WTC11 (cell line): ENCODE results near the gene TUBGCP2. TPM values are rescaled to one million over a fixed set of nuclear protein-coding genes. Genes with fewer than 3 reads are reported as not detected.

Experiments
- ATAC-seq: fragments of 200-7000 bp; cut with Tn5 transposase; 2 replicates; pipeline ENCODE4 v1.10.0; 2021; ENCODE audit warnings: mild to moderate bottlenecking, moderate library complexity
- CTCF ChIA-PET: fragments of 300-600 bp; sonication (Branson Sonifier 250); formaldehyde crosslinking; loops from one replicate; lab custom pipeline; 2021; ENCODE audit warnings: antibody characterized with exemption; lab: Charles Lee
- POLR2A ChIA-PET: fragments of 350-600 bp; sonication (Branson Sonifier 250); formaldehyde crosslinking; loops from one replicate; lab custom pipeline; 2021; ENCODE audit warnings: antibody characterized with exemption; lab: Charles Lee
- DNase-seq: peaks from one replicate; pipeline ENCODE4 v3.0.0; 2021; ENCODE audit warnings: low spot score
- H3K27ac Mint-ChIP-seq: 2 replicates; pipeline ENCODE4 v1.8.0; 2021; ENCODE audit warnings: mixed read lengths
- H3K27me3 Mint-ChIP-seq: 2 replicates; pipeline ENCODE4 v1.8.0; 2021; ENCODE audit warnings: low read depth, mild to moderate bottlenecking, moderate library complexity, mixed read lengths
- H3K36me3 Mint-ChIP-seq: 2 replicates; pipeline ENCODE4 v1.8.0; 2021; ENCODE audit warnings: mixed read lengths
- H3K4me1 Mint-ChIP-seq: 2 replicates; pipeline ENCODE4 v1.8.0; 2022; ENCODE audit warnings: mixed read lengths
- H3K4me3 Mint-ChIP-seq: 2 replicates; pipeline ENCODE4 v1.8.0; 2021; ENCODE audit warnings: mild to moderate bottlenecking, moderate library complexity, mixed read lengths
- H3K9me3 Mint-ChIP-seq: 2 replicates; pipeline ENCODE4 v1.8.0; 2021; ENCODE audit warnings: mixed read lengths
- ELF4 ChIP-seq: sonication (generic); formaldehyde crosslinking; IDR thresholded peaks from 2 replicates; pipeline ENCODE4 v1.8.1; 2022; ENCODE audit warnings: low read depth, mild to moderate bottlenecking, moderate library complexity, missing genetic modification reagents
- NFE2L1 ChIP-seq: sonication (generic); formaldehyde crosslinking; IDR thresholded peaks from 2 replicates; pipeline ENCODE4 v1.8.1; 2023; ENCODE audit warnings: missing genetic modification reagents
- OVOL2 ChIP-seq: fragments of 250-450 bp; sonication (Bioruptor Pico); IDR thresholded peaks from 2 replicates; pipeline ENCODE4 v1.9.0; 2021; ENCODE audit warnings: mild to moderate bottlenecking, borderline replicate concordance
- RELA ChIP-seq: sonication (generic); formaldehyde crosslinking; IDR thresholded peaks from 2 replicates; pipeline ENCODE4 v1.8.1; 2022; ENCODE audit warnings: missing genetic modification reagents, mild to moderate bottlenecking, borderline replicate concordance
- SMAD3 ChIP-seq: sonication (generic); formaldehyde crosslinking; IDR thresholded peaks from 2 replicates; pipeline ENCODE4 v1.8.0; 2022; ENCODE audit warnings: missing genetic modification reagents, mild to moderate bottlenecking, borderline replicate concordance
- SOX15 ChIP-seq: fragments of 250-450 bp; sonication (Bioruptor Pico); IDR thresholded peaks from 2 replicates; pipeline ENCODE4 v1.9.0; 2021; ENCODE audit warnings: mild to moderate bottlenecking
- TP53 ChIP-seq: sonication (generic); formaldehyde crosslinking; IDR thresholded peaks from 2 replicates; pipeline ENCODE4 v1.8.1; 2023; ENCODE audit warnings: mild to moderate bottlenecking, missing genetic modification reagents
- USF2 ChIP-seq: sonication (generic); formaldehyde crosslinking; IDR thresholded peaks from 2 replicates; pipeline ENCODE4 v1.8.1; 2023; ENCODE audit warnings: mild to moderate bottlenecking, missing genetic modification reagents, moderate library complexity
- ZNF121 ChIP-seq: sonication (generic); formaldehyde crosslinking; IDR thresholded peaks from 2 replicates; pipeline ENCODE4 v1.8.0; 2023; ENCODE audit warnings: missing genetic modification reagents
- ZNF263 ChIP-seq: sonication (generic); formaldehyde crosslinking; IDR thresholded peaks from 2 replicates; pipeline ENCODE4 v1.8.1; 2022; ENCODE audit warnings: low read depth, mild to moderate bottlenecking, moderate library complexity, missing genetic modification reagents
- ZNF281 ChIP-seq: sonication (generic); formaldehyde crosslinking; IDR thresholded peaks from 2 replicates; pipeline ENCODE4 v1.8.0; 2023; ENCODE audit warnings: mild to moderate bottlenecking, missing genetic modification reagents
- ZNF317 ChIP-seq: sonication (generic); formaldehyde crosslinking; IDR thresholded peaks from 2 replicates; pipeline ENCODE4 v1.8.1; 2023; ENCODE audit warnings: low read depth, mild to moderate bottlenecking, moderate library complexity, missing genetic modification reagents, borderline replicate concordance
- ZNF416 ChIP-seq: fragments of 250-450 bp; sonication (Bioruptor Pico); IDR thresholded peaks from 2 replicates; pipeline ENCODE4 v1.9.0; 2021; ENCODE audit warnings: mild to moderate bottlenecking, inconsistent platforms
- total RNA-seq: library from RNA; stranded (reverse); gene quantifications from 3 replicates; pipeline ENCODE4 v1.2.3, GENCODE V29; 2021
- TF ChIP-seq, protein P1 (sequence below): sonication (generic); formaldehyde crosslinking; conservative IDR thresholded peaks from 2 replicates; pipeline ENCODE4 v1.8.1; 2022; ENCODE audit warnings: mild to moderate bottlenecking, missing genetic modification reagents
- TF ChIP-seq, protein P2 (sequence below): sonication (generic); formaldehyde crosslinking; IDR thresholded peaks from 2 replicates; pipeline ENCODE4 v1.8.1; 2023; ENCODE audit warnings: mild to moderate bottlenecking, missing genetic modification reagents, moderate library complexity
- TF ChIP-seq, protein P3 (sequence below): sonication (generic); formaldehyde crosslinking; IDR thresholded peaks from 2 replicates; pipeline ENCODE4 v1.8.0; 2022; ENCODE audit warnings: mild to moderate bottlenecking, missing genetic modification reagents
- TF ChIP-seq, protein P4 (sequence below): sonication (generic); formaldehyde crosslinking; IDR thresholded peaks from 2 replicates; pipeline ENCODE4 v1.8.0; 2023; ENCODE audit warnings: missing genetic modification reagents
- TF ChIP-seq, protein P5 (sequence below): sonication (generic); formaldehyde crosslinking; IDR thresholded peaks from 2 replicates; pipeline ENCODE4 v1.8.0; 2023; ENCODE audit warnings: missing genetic modification reagents, mild to moderate bottlenecking, borderline replicate concordance

The TUBGCP2 gene
- total RNA-seq, 1 experiment from 2014 or later: 62.5 TPM

DNA sequence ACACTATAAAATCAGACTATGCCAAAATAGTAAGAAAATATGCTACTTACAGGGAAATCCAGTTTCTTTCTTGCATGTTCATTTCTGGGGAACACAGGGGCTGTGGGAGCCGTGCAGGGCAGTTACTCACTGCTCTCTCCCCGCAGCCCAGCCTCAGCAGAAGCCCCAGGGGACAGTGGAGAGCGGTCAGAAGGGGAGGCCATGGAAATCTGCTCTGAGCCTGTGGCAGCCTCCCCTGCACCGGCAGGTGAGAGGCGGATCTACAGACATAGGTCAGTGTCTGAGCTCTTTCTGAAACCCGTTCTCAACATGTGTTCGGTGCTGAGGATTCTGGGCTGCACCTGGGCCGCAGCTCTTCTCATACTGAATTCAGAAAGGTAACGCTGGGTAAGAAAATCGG lies 2.9 kb upstream of the TUBGCP2 start (continued):
- TF ChIP-seq ZNF281 (CRISPR knock-in tag) (no peak), ZNF263 (CRISPR knock-in tag) (no peak)
- TF ChIP-seq, protein P1, sequence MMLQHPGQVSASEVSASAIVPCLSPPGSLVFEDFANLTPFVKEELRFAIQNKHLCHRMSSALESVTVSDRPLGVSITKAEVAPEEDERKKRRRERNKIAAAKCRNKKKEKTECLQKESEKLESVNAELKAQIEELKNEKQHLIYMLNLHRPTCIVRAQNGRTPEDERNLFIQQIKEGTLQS (CRISPR knock-in tag): no peak
- TF ChIP-seq, protein P2, sequence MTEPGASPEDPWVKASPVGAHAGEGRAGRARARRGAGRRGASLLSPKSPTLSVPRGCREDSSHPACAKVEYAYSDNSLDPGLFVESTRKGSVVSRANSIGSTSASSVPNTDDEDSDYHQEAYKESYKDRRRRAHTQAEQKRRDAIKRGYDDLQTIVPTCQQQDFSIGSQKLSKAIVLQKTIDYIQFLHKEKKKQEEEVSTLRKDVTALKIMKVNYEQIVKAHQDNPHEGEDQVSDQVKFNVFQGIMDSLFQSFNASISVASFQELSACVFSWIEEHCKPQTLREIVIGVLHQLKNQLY (CRISPR knock-in tag): no peak

DNA sequence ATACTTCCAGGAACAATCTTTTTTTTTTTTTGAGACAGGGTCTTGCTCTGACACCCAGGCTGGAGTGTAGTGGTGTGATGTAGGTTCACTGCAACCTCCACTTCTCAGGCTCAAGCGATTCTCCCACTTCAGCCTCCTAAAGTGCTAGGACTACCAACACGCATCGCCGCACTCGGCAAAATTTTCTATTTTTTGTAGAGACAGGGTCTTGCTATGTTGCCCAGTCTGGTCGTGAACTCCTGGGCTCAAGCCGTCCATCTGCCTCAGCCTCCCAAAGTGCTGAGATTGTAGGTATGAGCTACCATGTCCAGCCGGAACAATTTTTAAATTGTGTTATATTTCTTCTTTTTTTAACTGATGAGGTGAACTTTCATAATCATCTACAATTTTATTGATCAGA lies 2.1 kb upstream of the TUBGCP2 start:
- Mint-ChIP-seq H3K9me3 (no peaks in the 10 kb centered on the region), H3K27ac (no peak overlapping the region), H3K36me3 (peaks cover 18% of the 10 kb centered on the region), H3K4me1 (peaks cover 15% of the 10 kb centered on the region), H3K27me3 (peaks cover 3% of the 10 kb centered on the region; the same call in 1 of the 2 replicates), H3K4me3 (no peak overlapping the region)
- no peak for ATAC-seq
- POLR2A ChIA-PET: no interaction called here
- CTCF ChIA-PET: no interaction called here
- TF ChIP-seq ZNF121 (CRISPR knock-in tag) (0 out of 2 replicates have a peak, but pooled peaks have one; percentile 19), ELF4 (CRISPR knock-in tag) (no peak), RELA (no peak)
- no peak for DNase-seq

- CTCF ChIA-PET: no interaction called here
- DNase-seq: no peak
- Mint-ChIP-seq H3K4me3 (no peak overlapping the region), H3K9me3 (no peaks in the 10 kb centered on the region), H3K36me3 (peaks cover 18% of the 10 kb centered on the region), H3K27ac (no peak overlapping the region), H3K27me3 (peaks cover 3% of the 10 kb centered on the region; the same call in 1 of the 2 replicates), H3K4me1 (peaks cover 15% of the 10 kb centered on the region)
- TF ChIP-seq, protein P3, sequence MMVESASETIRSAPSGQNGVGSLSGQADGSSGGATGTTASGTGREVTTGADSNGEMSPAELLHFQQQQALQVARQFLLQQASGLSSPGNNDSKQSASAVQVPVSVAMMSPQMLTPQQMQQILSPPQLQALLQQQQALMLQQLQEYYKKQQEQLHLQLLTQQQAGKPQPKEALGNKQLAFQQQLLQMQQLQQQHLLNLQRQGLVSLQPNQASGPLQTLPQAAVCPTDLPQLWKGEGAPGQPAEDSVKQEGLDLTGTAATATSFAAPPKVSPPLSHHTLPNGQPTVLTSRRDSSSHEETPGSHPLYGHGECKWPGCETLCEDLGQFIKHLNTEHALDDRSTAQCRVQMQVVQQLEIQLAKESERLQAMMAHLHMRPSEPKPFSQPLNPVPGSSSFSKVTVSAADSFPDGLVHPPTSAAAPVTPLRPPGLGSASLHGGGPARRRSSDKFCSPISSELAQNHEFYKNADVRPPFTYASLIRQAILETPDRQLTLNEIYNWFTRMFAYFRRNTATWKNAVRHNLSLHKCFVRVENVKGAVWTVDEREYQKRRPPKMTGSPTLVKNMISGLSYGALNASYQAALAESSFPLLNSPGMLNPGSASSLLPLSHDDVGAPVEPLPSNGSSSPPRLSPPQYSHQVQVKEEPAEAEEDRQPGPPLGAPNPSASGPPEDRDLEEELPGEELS (CRISPR knock-in tag): no peak
- TF ChIP-seq USF2 (CRISPR knock-in tag): no peak
- TF ChIP-seq TP53: no peak
- TF ChIP-seq OVOL2 (CRISPR knock-in tag): no peak
- ATAC-seq: no peak
- POLR2A ChIA-PET: no interaction called here
Measured at GRCh38 chr10:133310399-133310755, 1.7 kb upstream of the TUBGCP2 start.

GRCh38 chr10:133309720-133310398 lies 1.2 kb upstream of the TUBGCP2 start:
- peaks cover 3% of the 10 kb centered on the region; the same call in 1 of the 2 replicates for H3K27me3 Mint-ChIP-seq
- H3K27ac Mint-ChIP-seq: no peak overlapping the region
- H3K4me3 Mint-ChIP-seq: peak overlapping the region; percentile 60
- POLR2A ChIA-PET: no interaction called here
- no peaks in the 10 kb centered on the region for H3K9me3 Mint-ChIP-seq
- H3K4me1 Mint-ChIP-seq: peaks cover 15% of the 10 kb centered on the region
- CTCF ChIA-PET: no interaction called here
- ATAC-seq (no peak), DNase-seq (no peak)
- H3K36me3 Mint-ChIP-seq: peaks cover 18% of the 10 kb centered on the region
- TF ChIP-seq ZNF416 (CRISPR knock-in tag) (no peak), OVOL2 (CRISPR knock-in tag) (no peak), SOX15 (no peak), SMAD3 (CRISPR knock-in tag) (no peak), NFE2L1 (CRISPR knock-in tag) (no peak), RELA (no peak), ZNF317 (CRISPR knock-in tag) (no peak)
- TF ChIP-seq, protein P4, sequence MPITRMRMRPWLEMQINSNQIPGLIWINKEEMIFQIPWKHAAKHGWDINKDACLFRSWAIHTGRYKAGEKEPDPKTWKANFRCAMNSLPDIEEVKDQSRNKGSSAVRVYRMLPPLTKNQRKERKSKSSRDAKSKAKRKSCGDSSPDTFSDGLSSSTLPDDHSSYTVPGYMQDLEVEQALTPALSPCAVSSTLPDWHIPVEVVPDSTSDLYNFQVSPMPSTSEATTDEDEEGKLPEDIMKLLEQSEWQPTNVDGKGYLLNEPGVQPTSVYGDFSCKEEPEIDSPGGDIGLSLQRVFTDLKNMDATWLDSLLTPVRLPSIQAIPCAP (CRISPR knock-in tag): no peak
- TF ChIP-seq, protein P5, sequence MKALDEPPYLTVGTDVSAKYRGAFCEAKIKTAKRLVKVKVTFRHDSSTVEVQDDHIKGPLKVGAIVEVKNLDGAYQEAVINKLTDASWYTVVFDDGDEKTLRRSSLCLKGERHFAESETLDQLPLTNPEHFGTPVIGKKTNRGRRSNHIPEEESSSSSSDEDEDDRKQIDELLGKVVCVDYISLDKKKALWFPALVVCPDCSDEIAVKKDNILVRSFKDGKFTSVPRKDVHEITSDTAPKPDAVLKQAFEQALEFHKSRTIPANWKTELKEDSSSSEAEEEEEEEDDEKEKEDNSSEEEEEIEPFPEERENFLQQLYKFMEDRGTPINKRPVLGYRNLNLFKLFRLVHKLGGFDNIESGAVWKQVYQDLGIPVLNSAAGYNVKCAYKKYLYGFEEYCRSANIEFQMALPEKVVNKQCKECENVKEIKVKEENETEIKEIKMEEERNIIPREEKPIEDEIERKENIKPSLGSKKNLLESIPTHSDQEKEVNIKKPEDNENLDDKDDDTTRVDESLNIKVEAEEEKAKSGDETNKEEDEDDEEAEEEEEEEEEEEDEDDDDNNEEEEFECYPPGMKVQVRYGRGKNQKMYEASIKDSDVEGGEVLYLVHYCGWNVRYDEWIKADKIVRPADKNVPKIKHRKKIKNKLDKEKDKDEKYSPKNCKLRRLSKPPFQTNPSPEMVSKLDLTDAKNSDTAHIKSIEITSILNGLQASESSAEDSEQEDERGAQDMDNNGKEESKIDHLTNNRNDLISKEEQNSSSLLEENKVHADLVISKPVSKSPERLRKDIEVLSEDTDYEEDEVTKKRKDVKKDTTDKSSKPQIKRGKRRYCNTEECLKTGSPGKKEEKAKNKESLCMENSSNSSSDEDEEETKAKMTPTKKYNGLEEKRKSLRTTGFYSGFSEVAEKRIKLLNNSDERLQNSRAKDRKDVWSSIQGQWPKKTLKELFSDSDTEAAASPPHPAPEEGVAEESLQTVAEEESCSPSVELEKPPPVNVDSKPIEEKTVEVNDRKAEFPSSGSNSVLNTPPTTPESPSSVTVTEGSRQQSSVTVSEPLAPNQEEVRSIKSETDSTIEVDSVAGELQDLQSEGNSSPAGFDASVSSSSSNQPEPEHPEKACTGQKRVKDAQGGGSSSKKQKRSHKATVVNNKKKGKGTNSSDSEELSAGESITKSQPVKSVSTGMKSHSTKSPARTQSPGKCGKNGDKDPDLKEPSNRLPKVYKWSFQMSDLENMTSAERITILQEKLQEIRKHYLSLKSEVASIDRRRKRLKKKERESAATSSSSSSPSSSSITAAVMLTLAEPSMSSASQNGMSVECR (CRISPR knock-in tag): no peak
